Suprapubic skin (tissue), 4 donors: Measurements from ENCODE around the gene DCAF8. TPM values are rescaled to one million over a fixed set of nuclear protein-coding genes. Genes with fewer than 3 reads are reported as not detected.

ENCODE experiments used
- DNase-seq, 2 donors: peaks; one replicate each; pipeline ENCODE4 v3.0.0-alpha.2; 2019; ENCODE audit warnings: low spot score in 2 of 2
- H3K27ac ChIP-seq: fragments of 200-600 bp; sonication (generic); one replicate; pipeline ENCODE4 v1.5.1; 2019
- H3K27me3 ChIP-seq: fragments of 200-600 bp; sonication (generic); one replicate; pipeline ENCODE4 v1.5.1; 2019
- H3K36me3 ChIP-seq: fragments of 200-600 bp; sonication (generic); one replicate; pipeline ENCODE4 v1.5.1; 2019
- H3K4me1 ChIP-seq: fragments of 200-600 bp; sonication (generic); one replicate; pipeline ENCODE4 v1.5.1; 2019
- H3K4me3 ChIP-seq: fragments of 200-600 bp; sonication (generic); one replicate; pipeline ENCODE4 v1.5.1; 2019; ENCODE audit warnings: mild to moderate bottlenecking
- H3K9me3 ChIP-seq: fragments of 200-600 bp; sonication (generic); one replicate; pipeline ENCODE4 v1.5.1; 2019
- EP300 ChIP-seq: sonication (generic); formaldehyde crosslinking; IDR thresholded peaks from one replicate; pipeline ENCODE4 v1.6.1; 2017; ENCODE audit warnings: antibody characterized with exemption
- POLR2A ChIP-seq, 2 donors: fragments of 450-650 bp; IDR thresholded peaks; one replicate each; pipeline ENCODE4 v1.6.1; 2017; ENCODE audit warnings: antibody characterized with exemption in 2 of 2, mild to moderate bottlenecking in 2 of 2, moderate library complexity in 2 of 2
- POLR2AphosphoS5 ChIP-seq, 3 donors: sonication (generic); formaldehyde crosslinking; IDR thresholded peaks; one replicate each; pipeline ENCODE4 v1.6.1; 2017; ENCODE audit warnings: antibody characterized with exemption in 3 of 3
- WGBS: methylation state at CpG from one replicate; pipeline ENCODE4 v1.1.5; 2018; 5-methylcytosine and 5-hydroxymethylcytosine counted together
- total RNA-seq, 4 donors: library from RNA; depleted of rRNA; stranded (reverse); fragments of >200 nt; gene quantifications; one replicate each; pipeline ENCODE4 v1.1.0, GENCODE V29; 2016
- TF ChIP-seq, protein P1 (sequence below), 2 donors: fragments of 200-600 bp in 1 of 2; fragments of 450-650 bp in 1 of 2; sonication (generic) in 1 of 2; IDR thresholded peaks; one replicate each; pipeline ENCODE4 v1.5.1; 2016 to 2019; ENCODE audit warnings: antibody characterized with exemption in 2 of 2, mild to moderate bottlenecking in 1 of 2, moderate library complexity in 1 of 2

Gene DCAF8
- total RNA-seq, 4 donors from 2014 or later = 98.3 to 402 (median 125) TPM

DNA sequence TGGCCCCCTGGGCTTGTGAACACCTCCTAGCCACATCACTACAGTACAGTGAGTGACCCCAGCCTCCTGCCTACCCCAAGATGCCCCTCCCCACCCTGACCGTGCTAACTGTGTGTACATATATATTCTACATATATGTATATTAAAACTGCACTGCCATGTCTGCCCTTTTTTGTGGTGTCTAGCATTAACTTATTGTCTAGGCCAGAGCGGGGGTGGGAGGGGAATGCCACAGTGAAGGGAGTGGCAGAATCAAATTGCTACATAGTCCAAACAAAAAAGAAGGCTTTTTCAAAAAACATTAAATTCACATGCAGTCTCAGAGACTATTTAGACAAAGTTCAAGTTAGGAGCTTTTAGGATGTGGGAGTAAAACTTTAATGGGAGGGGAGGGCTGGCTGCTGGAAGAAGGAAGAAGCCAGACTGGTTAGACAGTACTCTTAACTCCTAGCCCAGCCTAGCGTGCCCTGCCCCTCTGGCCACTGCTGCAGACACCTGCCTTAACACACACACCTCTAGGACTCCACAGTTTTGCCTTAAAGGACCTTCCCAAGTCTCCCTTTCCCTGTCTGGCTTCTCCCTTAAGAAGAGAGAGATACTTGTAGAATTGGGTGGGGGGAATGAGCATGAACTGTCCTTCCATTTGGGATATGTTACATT, 47.7 kb downstream of the DCAF8 start:
- no peaks in the 10 kb centered on the region for H3K9me3 ChIP-seq
- H3K27ac ChIP-seq = peak overlapping the region; percentile 34
- H3K36me3 ChIP-seq = peaks cover 85% of the 10 kb centered on the region
- H3K4me3 ChIP-seq = no peak overlapping the region
- H3K27me3 ChIP-seq = no peaks in the 10 kb centered on the region
- 59% methylated on average over 3 of the region's 3 CpGs for WGBS
- no peak for DNase-seq
- TF ChIP-seq, protein P1, sequence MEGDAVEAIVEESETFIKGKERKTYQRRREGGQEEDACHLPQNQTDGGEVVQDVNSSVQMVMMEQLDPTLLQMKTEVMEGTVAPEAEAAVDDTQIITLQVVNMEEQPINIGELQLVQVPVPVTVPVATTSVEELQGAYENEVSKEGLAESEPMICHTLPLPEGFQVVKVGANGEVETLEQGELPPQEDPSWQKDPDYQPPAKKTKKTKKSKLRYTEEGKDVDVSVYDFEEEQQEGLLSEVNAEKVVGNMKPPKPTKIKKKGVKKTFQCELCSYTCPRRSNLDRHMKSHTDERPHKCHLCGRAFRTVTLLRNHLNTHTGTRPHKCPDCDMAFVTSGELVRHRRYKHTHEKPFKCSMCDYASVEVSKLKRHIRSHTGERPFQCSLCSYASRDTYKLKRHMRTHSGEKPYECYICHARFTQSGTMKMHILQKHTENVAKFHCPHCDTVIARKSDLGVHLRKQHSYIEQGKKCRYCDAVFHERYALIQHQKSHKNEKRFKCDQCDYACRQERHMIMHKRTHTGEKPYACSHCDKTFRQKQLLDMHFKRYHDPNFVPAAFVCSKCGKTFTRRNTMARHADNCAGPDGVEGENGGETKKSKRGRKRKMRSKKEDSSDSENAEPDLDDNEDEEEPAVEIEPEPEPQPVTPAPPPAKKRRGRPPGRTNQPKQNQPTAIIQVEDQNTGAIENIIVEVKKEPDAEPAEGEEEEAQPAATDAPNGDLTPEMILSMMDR (IDR thresholded peaks at IDR 0.05) = no peak
- TF ChIP-seq POLR2AphosphoS5 (IDR thresholded peaks at IDR 0.05) (no peak), POLR2A (IDR thresholded peaks at IDR 0.05) (no peak), EP300 (no peak)
- H3K4me1 ChIP-seq = peaks cover 54% of the 10 kb centered on the region

DNA sequence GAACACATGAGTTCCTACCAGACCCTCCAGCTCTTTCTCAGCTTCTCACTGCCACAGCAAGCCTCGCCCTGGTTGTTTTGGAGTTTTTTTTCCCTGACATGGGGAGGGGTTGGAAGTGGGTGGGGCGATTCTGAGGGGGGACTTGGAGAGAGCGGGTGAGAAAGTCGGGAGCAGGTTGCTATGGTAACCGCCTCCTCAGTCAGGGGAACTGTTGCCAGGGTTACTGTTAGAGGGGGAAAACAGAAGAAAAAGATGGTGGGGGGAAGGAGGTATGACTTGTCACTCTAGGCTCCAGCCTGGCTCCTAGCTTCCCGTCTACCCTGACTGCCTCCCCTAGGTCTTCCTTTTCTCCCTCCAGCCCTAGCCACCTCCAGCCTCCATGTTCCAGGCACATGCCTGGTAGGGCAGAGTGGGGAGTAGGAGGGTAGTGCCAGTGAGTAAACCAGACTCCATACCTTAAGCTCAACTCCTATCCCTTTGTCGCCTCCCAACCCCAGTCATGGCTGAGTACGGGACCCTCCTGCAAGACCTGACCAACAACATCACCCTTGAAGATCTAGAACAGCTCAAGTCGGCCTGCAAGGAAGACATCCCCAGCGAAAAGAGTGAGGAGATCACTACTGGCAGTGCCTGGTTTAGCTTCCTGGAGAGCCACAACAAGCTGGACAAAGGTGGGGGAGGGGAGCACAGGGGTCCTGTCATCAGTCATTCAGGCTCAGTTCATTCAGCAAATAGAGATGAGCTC, 51.1 kb downstream of the DCAF8 start:
- TF ChIP-seq EP300 (no peak), POLR2AphosphoS5 (IDR thresholded peaks at IDR 0.05) (no peak), POLR2A (IDR thresholded peaks at IDR 0.05) (no peak)
- TF ChIP-seq, protein P1 (IDR thresholded peaks at IDR 0.05) = no peak
- WGBS = 77% methylated on average over 10 of the region's 10 CpGs
- peaks cover 59% of the 10 kb centered on the region for H3K4me1 ChIP-seq
- no peak overlapping the region for H3K27ac ChIP-seq
- peaks cover 64% of the 10 kb centered on the region for H3K36me3 ChIP-seq
- H3K4me3 ChIP-seq = no peak overlapping the region
- peak in 1 of 2 donors; percentile 35 for DNase-seq
- no peaks in the 10 kb centered on the region for H3K27me3 ChIP-seq
- H3K9me3 ChIP-seq = no peaks in the 10 kb centered on the region

DNA sequence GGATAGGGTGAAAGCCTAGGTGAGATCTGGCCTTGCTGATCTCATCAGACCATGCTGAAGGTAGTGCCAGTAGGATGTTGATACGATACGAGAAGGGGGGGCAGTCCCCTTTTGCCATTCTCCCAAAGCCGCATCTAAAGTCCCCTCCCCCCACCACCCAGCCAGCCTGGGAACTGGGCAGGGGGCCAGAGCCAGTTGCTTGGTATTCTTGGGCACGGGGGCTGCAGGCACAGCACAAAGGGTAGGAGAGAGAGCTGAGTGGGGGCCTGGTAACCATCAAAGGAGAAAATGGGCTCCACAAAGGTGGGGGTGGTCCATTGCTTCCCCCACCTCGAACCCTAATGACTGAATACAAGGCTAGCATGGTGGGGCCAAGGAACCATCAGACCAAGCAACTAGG, 51.8 kb downstream of the DCAF8 start:
- Histone ChIP-seq H3K27ac (no peak overlapping the region), H3K4me1 (peaks cover 62% of the 10 kb centered on the region), H3K36me3 (peaks cover 57% of the 10 kb centered on the region), H3K9me3 (no peaks in the 10 kb centered on the region), H3K4me3 (no peak overlapping the region), H3K27me3 (no peaks in the 10 kb centered on the region)
- peak in 1 of 2 donors; percentile 67 for DNase-seq
- 75% methylated on average over 5 of the region's 5 CpGs for WGBS
- TF ChIP-seq, protein P1 (IDR thresholded peaks at IDR 0.05) = no peak
- TF ChIP-seq POLR2A (IDR thresholded peaks at IDR 0.05) (no peak), EP300 (no peak), POLR2AphosphoS5 (IDR thresholded peaks at IDR 0.05) (no peak)

DNA sequence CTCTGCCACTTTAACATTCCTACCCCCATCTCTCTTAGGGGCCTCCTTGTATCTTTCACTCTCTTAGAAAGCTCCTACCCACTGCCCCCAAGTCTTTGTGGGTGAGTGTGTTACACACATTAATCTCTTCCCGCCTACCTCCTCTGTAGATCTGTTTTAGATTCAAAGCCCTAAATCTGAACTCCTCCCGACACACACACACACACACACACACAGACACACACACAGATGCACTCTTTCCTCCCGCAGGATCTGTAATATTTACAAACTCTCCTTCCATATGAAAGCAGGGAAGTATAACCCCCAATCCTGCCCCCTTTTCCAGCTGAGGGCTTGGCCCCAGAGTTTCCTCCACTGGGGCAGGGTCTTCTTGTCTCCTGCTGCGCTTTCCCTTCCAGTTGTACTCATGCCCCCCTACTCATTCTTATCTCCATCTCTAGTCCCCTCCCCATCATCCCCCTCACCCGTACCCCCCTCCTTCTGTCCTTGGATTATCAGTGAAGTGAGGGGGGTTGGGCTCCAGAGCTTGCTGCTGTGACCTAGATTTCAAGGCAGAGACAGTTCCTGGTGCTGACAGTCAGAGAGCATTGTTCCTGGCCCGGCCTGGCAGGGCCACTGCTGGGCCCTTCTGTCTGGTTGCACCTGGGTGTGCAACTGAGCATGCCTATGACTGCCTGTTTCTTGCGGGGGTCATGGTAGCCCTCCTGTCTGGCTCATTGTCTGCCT, 52.9 kb downstream of the DCAF8 start:
- Histone ChIP-seq H3K4me3 (no peak overlapping the region), H3K27ac (peak overlapping the region; percentile 34), H3K9me3 (no peaks in the 10 kb centered on the region), H3K36me3 (peaks cover 47% of the 10 kb centered on the region), H3K27me3 (no peaks in the 10 kb centered on the region), H3K4me1 (peaks cover 62% of the 10 kb centered on the region)
- TF ChIP-seq, protein P1 (IDR thresholded peaks at IDR 0.05) = no peak
- TF ChIP-seq EP300 = no peak
- no peak for TF ChIP-seq POLR2AphosphoS5 (IDR thresholded peaks at IDR 0.05)
- no peak for TF ChIP-seq POLR2A (IDR thresholded peaks at IDR 0.05)
- DNase-seq = no peak
- WGBS = 64% methylated on average over 7 of the region's 7 CpGs
